SHP77 (cell line): ENCODE data around the gene GOLGA1.

Experiments
- DNase-seq, 2 experiments: peaks; one replicate each; lab custom pipeline; 2025; lab: John Stamatoyannopoulos, UW

Gene GOLGA1

GRCh38 chr9:124834591-124834990 is 106.3 kb downstream of the GOLGA1 start:
- DNase-seq = no peak

GRCh38 chr9:124831642-124832364 is 109.1 kb downstream of the GOLGA1 start:
- no peak for DNase-seq

- no peak for DNase-seq
Measured at GRCh38 chr9:124830593-124830992, 110.3 kb downstream of the GOLGA1 start.

- no peak for DNase-seq
Measured at GRCh38 chr9:124829334-124829669, 111.6 kb downstream of the GOLGA1 start.

GRCh38 chr9:124828489-124829333 is 112.2 kb downstream of the GOLGA1 start:
- no peak for DNase-seq
